Measurements from ENCODE around the gene PAPPA. TPM values are rescaled to one million over a fixed set of nuclear protein-coding genes. Genes with fewer than 3 reads are reported as not detected.

PAPPA gene
- total and polyA plus RNA-seq, 9 of the 15 experiments (the other 6 are each of a cell fraction or from before 2014, with no cell fraction given) = 0.06 to 0.18 (median 0.11) TPM

DNA sequence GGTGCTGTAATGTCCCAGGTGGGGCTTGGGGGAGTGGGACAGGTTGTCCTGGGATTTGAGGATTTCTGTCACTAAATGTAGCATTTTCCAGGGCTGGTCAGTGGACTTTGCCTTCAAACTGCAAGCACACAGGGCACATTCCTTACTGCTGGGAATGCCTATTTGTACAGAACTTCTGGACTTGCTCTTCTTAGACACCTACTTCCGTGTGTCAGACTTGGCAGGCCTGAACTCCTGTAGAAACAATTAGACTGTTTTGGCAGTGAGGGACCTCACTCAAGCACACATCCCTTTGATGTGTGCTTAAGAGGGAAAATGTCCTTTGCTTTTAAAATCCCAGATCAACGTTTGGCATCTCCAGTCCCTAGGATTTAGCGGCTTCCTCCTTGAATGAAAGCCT is 192.2 kb downstream of the PAPPA start (continued):
- TF ChIP-seq, protein P1, sequence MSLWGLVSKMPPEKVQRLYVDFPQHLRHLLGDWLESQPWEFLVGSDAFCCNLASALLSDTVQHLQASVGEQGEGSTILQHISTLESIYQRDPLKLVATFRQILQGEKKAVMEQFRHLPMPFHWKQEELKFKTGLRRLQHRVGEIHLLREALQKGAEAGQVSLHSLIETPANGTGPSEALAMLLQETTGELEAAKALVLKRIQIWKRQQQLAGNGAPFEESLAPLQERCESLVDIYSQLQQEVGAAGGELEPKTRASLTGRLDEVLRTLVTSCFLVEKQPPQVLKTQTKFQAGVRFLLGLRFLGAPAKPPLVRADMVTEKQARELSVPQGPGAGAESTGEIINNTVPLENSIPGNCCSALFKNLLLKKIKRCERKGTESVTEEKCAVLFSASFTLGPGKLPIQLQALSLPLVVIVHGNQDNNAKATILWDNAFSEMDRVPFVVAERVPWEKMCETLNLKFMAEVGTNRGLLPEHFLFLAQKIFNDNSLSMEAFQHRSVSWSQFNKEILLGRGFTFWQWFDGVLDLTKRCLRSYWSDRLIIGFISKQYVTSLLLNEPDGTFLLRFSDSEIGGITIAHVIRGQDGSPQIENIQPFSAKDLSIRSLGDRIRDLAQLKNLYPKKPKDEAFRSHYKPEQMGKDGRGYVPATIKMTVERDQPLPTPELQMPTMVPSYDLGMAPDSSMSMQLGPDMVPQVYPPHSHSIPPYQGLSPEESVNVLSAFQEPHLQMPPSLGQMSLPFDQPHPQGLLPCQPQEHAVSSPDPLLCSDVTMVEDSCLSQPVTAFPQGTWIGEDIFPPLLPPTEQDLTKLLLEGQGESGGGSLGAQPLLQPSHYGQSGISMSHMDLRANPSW (CRISPR knock-in tag; IDR thresholded peaks at IDR 0.05) = no peak
- TF ChIP-seq ZNF780A (CRISPR knock-in tag; IDR thresholded peaks at IDR 0.05) (no peak), ETV5 (CRISPR knock-in tag; IDR thresholded peaks at IDR 0.05; ENCODE audit: low read depth) (no peak), ZNF277 (CRISPR knock-in tag; IDR thresholded peaks at IDR 0.05; ENCODE audit: borderline replicate concordance) (no peak), HDAC8 (tag; IDR thresholded peaks at IDR 0.05) (no peak)

- intact Hi-C loops (cut with micrococcal nuclease) (no loop called here), in situ Hi-C loops (cut with MboI) (no loop called here)
- FAIRE-seq (no peak), ATAC-seq (no peak), DNase-seq (ENCODE audit: extremely low read depth in 1 of 4, low spot score in 3 of 4) (no peak)
- peaks cover 3 to 11% of the 10 kb centered on the region in 2 experiments; a peak in 3 of 5 replicates for H3K4me1 ChIP-seq (replicated peaks in 1 of 2; ENCODE audit: control insufficient read depth in 2 of 2, insufficient read depth in 2 of 2, low read length in 2 of 2)
- no peak overlapping the region for H3K27ac ChIP-seq (ENCODE audit: extremely low read depth, low read depth, low read length)
- H2AFZ ChIP-seq (ENCODE audit: low read depth, low read length) = no peak overlapping the region
- BruUV-seq (replicated peaks) = no TSS peak
- no peaks in the 10 kb centered on the region for H3K9me3 ChIP-seq (replicated peaks; ENCODE audit: control insufficient read depth, insufficient read depth, low read depth, low read length)
- H3K4me2 ChIP-seq (ENCODE audit: insufficient read depth, low read length) = no peak overlapping the region
- H3K27me3 ChIP-seq (ENCODE audit: control insufficient read depth in 2 of 2, insufficient read depth in 2 of 2, low read length in 2 of 2) = no peaks in the 10 kb centered on the region
- ChIA-PET POLR2A (no interaction called here), CTCF (ENCODE audit: low intra/inter-chr PET ratio) (no interaction called here)
- no peak for TF ChIP-seq ZNF384 (IDR thresholded peaks at IDR 0.05; ENCODE audit: low read depth, low read length)
- TF ChIP-seq NCOA2 (IDR thresholded peaks at IDR 0.05; ENCODE audit: partially characterized antibody in 2 of 2) = no peak
- TF ChIP-seq, protein P2, sequence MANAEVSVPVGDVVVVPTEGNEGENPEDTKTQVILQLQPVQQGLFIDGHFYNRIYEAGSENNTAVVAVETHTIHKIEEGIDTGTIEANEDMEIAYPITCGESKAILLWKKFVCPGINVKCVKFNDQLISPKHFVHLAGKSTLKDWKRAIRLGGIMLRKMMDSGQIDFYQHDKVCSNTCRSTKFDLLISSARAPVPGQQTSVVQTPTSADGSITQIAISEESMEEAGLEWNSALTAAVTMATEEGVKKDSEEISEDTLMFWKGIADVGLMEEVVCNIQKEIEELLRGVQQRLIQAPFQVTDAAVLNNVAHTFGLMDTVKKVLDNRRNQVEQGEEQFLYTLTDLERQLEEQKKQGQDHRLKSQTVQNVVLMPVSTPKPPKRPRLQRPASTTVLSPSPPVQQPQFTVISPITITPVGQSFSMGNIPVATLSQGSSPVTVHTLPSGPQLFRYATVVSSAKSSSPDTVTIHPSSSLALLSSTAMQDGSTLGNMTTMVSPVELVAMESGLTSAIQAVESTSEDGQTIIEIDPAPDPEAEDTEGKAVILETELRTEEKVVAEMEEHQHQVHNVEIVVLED (CRISPR knock-in tag; IDR thresholded peaks at IDR 0.05) = no peak
- TF ChIP-seq MTA1 (IDR thresholded peaks at IDR 0.05; ENCODE audit: borderline replicate concordance) = no peak
- TF ChIP-seq, protein P3, sequence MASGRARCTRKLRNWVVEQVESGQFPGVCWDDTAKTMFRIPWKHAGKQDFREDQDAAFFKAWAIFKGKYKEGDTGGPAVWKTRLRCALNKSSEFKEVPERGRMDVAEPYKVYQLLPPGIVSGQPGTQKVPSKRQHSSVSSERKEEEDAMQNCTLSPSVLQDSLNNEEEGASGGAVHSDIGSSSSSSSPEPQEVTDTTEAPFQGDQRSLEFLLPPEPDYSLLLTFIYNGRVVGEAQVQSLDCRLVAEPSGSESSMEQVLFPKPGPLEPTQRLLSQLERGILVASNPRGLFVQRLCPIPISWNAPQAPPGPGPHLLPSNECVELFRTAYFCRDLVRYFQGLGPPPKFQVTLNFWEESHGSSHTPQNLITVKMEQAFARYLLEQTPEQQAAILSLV (tag; IDR thresholded peaks at IDR 0.05) = no peak
- TF ChIP-seq CHD1 (IDR thresholded peaks at IDR 0.05; ENCODE audit: low read length) = no peak
- TF ChIP-seq SMARCC2 (IDR thresholded peaks at IDR 0.05; ENCODE audit: low read depth) = no peak
- WGBS (ENCODE audit: insufficient coverage, low coverage, missing lambda C conversion rate) = 26% methylated on average over 6 of the region's 6 CpGs
- H3K36me3 ChIP-seq (ENCODE audit: control insufficient read depth, insufficient read depth, low read length) = no peaks in the 10 kb centered on the region
- no peaks in the 10 kb centered on the region for H3K79me2 ChIP-seq (ENCODE audit: control insufficient read depth, insufficient read depth, low read length)
- no peaks in the 10 kb centered on the region for H3K9me1 ChIP-seq (ENCODE audit: control insufficient read depth, insufficient read depth, low read length)
- no peak overlapping the region for H3K9ac ChIP-seq (ENCODE audit: insufficient read depth in 1 of 2, low read depth in 2 of 2, low read length in 2 of 2)
- no peaks in the 10 kb centered on the region for H4K20me1 ChIP-seq (replicated peaks; ENCODE audit: control insufficient read depth, insufficient read depth, low read length)
- no peak overlapping the region for H3K4me3 ChIP-seq
Observed at GRCh38 chr9:116349684-116350083, 196.1 kb downstream of the PAPPA start.
